Fibroblast of lung (primary cell): ENCODE data around the gene ARMH4. TPM values are rescaled to one million over a fixed set of nuclear protein-coding genes. Genes with fewer than 3 reads are reported as not detected.

Experiments used
- DNase-seq, 2 donors: peaks; one replicate each; pipeline versions ENCODE4 v3.0.0 to v3.0.0-alpha.2; 2010; ENCODE audit warnings: low read depth in 2 of 2
- H2AFZ ChIP-seq: 2 replicates; pipeline ENCODE4 v1.5.1; 2012; ENCODE audit warnings: low read length, control low read depth, inconsistent platforms
- H3K27ac ChIP-seq: 2 replicates; pipeline ENCODE4 v1.5.1; 2011; ENCODE audit warnings: low read length, control low read depth; ENCODE audit not compliant: insufficient read depth
- H3K27me3 ChIP-seq: 2 replicates; pipeline ENCODE4 v1.5.1; 2011; ENCODE audit warnings: mild to moderate bottlenecking, low read length; ENCODE audit not compliant: control insufficient read depth, insufficient read depth
- H3K36me3 ChIP-seq: 2 replicates; pipeline ENCODE4 v1.5.1; 2011; ENCODE audit warnings: low read length; ENCODE audit not compliant: control insufficient read depth, insufficient read depth
- H3K4me1 ChIP-seq: 2 replicates; pipeline ENCODE4 v1.5.1; 2011; ENCODE audit warnings: low read length; ENCODE audit not compliant: control insufficient read depth, insufficient read depth; ENCODE audit errors: extremely low read depth
- H3K4me2 ChIP-seq: 2 replicates; pipeline ENCODE4 v1.5.1; 2011; ENCODE audit warnings: low read length, control low read depth; ENCODE audit not compliant: insufficient read depth; ENCODE audit errors: extremely low read depth
- H3K4me3 ChIP-seq, 4 experiments: fragments of 200-600 bp in 1 of 4; sonication (generic) in 1 of 4; replicated peaks in 1 of 4; 2 replicates each; pipeline ENCODE4 v1.5.1; 2011 to 2016; ENCODE audit warnings: low read length in 4 of 4, low read depth in 3 of 4, mild to moderate bottlenecking in 3 of 4, control low read depth in 2 of 4, inconsistent platforms in 1 of 4, mixed read lengths in 1 of 4; ENCODE audit not compliant: insufficient read depth in 1 of 4; ENCODE audit errors: control extremely low read depth in 1 of 4
- H3K79me2 ChIP-seq: 2 replicates; pipeline ENCODE4 v1.5.1; 2012; ENCODE audit warnings: mild to moderate bottlenecking, low read length, inconsistent platforms; ENCODE audit not compliant: control insufficient read depth, insufficient read depth
- H3K9ac ChIP-seq: 2 replicates; pipeline ENCODE4 v1.5.1; 2011; ENCODE audit warnings: mild to moderate bottlenecking, low read length, control low read depth; ENCODE audit not compliant: insufficient read depth
- H3K9me3 ChIP-seq: 2 replicates; pipeline ENCODE4 v1.5.1; 2012; ENCODE audit warnings: low read depth, low read length; ENCODE audit not compliant: control insufficient read depth, insufficient read depth
- H4K20me1 ChIP-seq: 2 replicates; pipeline ENCODE4 v1.5.1; 2011; ENCODE audit warnings: low read length; ENCODE audit not compliant: control insufficient read depth, insufficient read depth; ENCODE audit errors: extremely low read depth
- EZH2 ChIP-seq: IDR thresholded peaks from 2 replicates; pipeline ENCODE4 v1.5.1; 2012; ENCODE audit warnings: low read length, control low read depth, mild to moderate bottlenecking; ENCODE audit errors: missing control alignments
- polyA plus RNA-seq, 2 donors: library from polyadenylated mRNA; depleted of rRNA in 1 of 2; stranded (reverse) in 1 of 2; unstranded in 1 of 2; fragments of >200 nt; gene quantifications; 2 replicates each; pipeline ENCODE4 v1.2.1, GENCODE V29; 2011 to 2012; ENCODE audit warnings: missing spikeins in 1 of 2
- total RNA-seq: library from RNA; depleted of rRNA; stranded (reverse); fragments of >200 nt; gene quantifications from 2 replicates; pipeline ENCODE4 v1.2.1, GENCODE V29; 2014
- TF ChIP-seq, protein P1 (sequence below), 2 donors: IDR thresholded peaks in 1 of 2; conservative IDR thresholded peaks in 1 of 2; 1 replicate in 1 of 2; 2 replicates in 1 of 2; pipeline ENCODE4 v1.5.1; 2011 to 2012; ENCODE audit warnings: low read length in 2 of 2, control low read depth in 1 of 2, inconsistent platforms in 1 of 2, low read depth in 1 of 2, mild to moderate bottlenecking in 1 of 2

The ARMH4 gene
- total and polyA plus RNA-seq, 2 donors (not counting 1 experiment from before 2014, with no cell fraction given) = 6.3 to 6.8 TPM

DNA sequence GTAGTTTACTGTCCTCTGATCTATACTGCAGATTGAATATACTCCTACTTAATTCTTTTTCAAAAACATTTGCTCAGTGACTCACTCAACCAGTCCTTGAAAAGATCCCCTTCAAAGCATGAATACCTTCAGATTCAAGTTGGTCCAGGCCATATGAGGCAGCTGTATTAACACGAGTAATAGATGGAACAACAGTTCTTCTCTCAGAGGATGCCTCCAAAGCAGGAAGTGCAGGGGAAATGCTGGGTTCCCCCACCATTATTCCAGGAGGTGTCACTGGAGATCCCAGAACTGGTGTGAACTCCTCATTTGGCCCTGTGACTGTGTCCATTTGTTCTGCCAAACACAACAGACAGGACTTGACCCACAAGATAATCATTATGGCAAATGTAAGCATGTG is 20.6 kb downstream of the ARMH4 start:
- Histone ChIP-seq H3K9me3 (no peaks in the 10 kb centered on the region), H3K4me2 (no peak overlapping the region)
- DNase-seq = peak in 1 of 2 donors; percentile 65

DNA sequence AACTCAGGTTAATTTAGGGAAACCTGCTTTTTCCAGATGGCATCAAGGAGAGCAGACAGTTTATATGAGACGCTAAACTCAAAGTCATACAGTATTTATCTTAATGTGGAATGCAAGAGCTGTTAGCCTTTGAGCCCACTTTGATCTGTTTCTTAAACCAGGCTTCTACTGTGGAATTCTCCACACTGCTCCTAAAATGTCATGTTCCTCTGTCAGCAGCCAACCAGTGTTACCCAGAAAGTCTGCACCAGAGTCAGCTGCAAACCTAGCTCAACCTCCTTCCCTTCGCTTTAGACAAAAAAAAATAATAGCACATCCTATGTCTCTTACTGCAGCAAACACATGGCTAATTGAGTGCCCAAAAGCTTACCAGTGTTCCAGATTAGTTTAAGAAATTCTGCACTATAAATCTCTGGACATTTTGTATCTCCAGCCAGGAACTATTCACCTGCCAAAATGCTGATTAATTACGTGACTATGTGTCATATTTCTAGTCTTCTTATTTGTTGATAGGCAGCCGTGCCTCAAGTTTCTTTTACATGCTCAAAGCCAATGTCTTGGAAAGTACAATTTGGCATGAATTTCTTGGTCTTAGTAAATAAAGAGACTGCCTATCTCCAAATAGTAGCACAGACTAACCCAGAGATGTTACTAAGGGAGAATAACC is 21.8 kb downstream of the ARMH4 start:
- H3K9ac ChIP-seq = no peak overlapping the region
- no peaks in the 10 kb centered on the region for H3K4me1 ChIP-seq
- no peaks in the 10 kb centered on the region for H3K9me3 ChIP-seq
- TF ChIP-seq, protein P1, sequence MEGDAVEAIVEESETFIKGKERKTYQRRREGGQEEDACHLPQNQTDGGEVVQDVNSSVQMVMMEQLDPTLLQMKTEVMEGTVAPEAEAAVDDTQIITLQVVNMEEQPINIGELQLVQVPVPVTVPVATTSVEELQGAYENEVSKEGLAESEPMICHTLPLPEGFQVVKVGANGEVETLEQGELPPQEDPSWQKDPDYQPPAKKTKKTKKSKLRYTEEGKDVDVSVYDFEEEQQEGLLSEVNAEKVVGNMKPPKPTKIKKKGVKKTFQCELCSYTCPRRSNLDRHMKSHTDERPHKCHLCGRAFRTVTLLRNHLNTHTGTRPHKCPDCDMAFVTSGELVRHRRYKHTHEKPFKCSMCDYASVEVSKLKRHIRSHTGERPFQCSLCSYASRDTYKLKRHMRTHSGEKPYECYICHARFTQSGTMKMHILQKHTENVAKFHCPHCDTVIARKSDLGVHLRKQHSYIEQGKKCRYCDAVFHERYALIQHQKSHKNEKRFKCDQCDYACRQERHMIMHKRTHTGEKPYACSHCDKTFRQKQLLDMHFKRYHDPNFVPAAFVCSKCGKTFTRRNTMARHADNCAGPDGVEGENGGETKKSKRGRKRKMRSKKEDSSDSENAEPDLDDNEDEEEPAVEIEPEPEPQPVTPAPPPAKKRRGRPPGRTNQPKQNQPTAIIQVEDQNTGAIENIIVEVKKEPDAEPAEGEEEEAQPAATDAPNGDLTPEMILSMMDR (conservative IDR thresholded peaks at IDR 0.05 in 1 of 2, IDR thresholded peaks at IDR 0.05 in 1 of 2; ENCODE audit: low read depth in 1 of 2, low read length in 2 of 2) = no peak
- TF ChIP-seq EZH2 = no peak
- DNase-seq = no peak
- no peaks in the 10 kb centered on the region for H3K79me2 ChIP-seq
- no peaks in the 10 kb centered on the region for H3K27me3 ChIP-seq
- no peak overlapping the region for H2AFZ ChIP-seq
- H3K4me2 ChIP-seq = no peak overlapping the region
- H3K27ac ChIP-seq = no peak overlapping the region
- H3K36me3 ChIP-seq = no peaks in the 10 kb centered on the region
- H4K20me1 ChIP-seq = no peaks in the 10 kb centered on the region
- H3K4me3 ChIP-seq = no peak overlapping the region

More for the DNA sequence above, 20.6 kb downstream of the ARMH4 start:
- Histone ChIP-seq H3K36me3 (no peaks in the 10 kb centered on the region), H3K79me2 (no peaks in the 10 kb centered on the region), H3K9ac (no peak overlapping the region), H3K4me1 (no peaks in the 10 kb centered on the region), H4K20me1 (no peaks in the 10 kb centered on the region), H3K27ac (no peak overlapping the region), H3K4me3 (no peak overlapping the region), H2AFZ (no peak overlapping the region), H3K27me3 (no peaks in the 10 kb centered on the region)
- TF ChIP-seq, protein P1 (conservative IDR thresholded peaks at IDR 0.05 in 1 of 2, IDR thresholded peaks at IDR 0.05 in 1 of 2; ENCODE audit: low read depth in 1 of 2, low read length in 2 of 2) = no peak
- no peak for TF ChIP-seq EZH2

DNA sequence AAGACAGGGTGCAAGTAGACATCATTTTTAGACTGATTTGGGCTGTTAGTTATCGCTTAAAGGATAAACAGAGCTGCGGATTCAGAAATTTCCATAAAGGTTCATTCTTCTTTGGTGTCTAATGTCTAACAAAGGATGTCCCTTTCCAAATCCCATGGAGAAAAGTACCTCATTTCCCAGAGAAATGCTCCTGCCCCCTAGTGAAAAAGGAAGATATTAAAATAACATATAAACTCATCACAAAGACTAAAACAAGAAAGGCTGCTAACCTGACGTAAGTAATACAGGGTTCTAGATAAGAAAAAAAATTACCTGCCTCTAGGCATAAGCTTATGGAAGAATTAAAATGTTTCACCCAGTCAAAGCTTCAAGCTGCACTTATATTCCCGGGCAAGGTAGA is 22.8 kb downstream of the ARMH4 start:
- Histone ChIP-seq H3K27ac (no peak overlapping the region), H3K4me3 (no peak overlapping the region), H2AFZ (no peak overlapping the region), H3K4me2 (no peak overlapping the region), H4K20me1 (no peaks in the 10 kb centered on the region), H3K9ac (no peak overlapping the region), H3K36me3 (no peaks in the 10 kb centered on the region), H3K79me2 (no peaks in the 10 kb centered on the region), H3K9me3 (no peaks in the 10 kb centered on the region), H3K4me1 (no peaks in the 10 kb centered on the region), H3K27me3 (no peaks in the 10 kb centered on the region)
- no peak for DNase-seq
- no peak for TF ChIP-seq EZH2
- TF ChIP-seq, protein P1 (conservative IDR thresholded peaks at IDR 0.05 in 1 of 2, IDR thresholded peaks at IDR 0.05 in 1 of 2; ENCODE audit: low read depth in 1 of 2, low read length in 2 of 2) = no peak
